Measurements from ENCODE around the gene STAT5B. TPM values are rescaled to one million over a fixed set of nuclear protein-coding genes. Genes with fewer than 3 reads are reported as not detected.
A peak's percentile ranks its signal among the peaks of the same experiment; 100 is the strongest.
"Not testable (repeated sequence)": the region's sequence is repeated elsewhere in the genome, so short reads cannot be mapped to it uniquely, and the experiment has no call there.

Gene STAT5B
- 40.2 TPM for polyA plus RNA-seq (ENCODE audit: insufficient read length)

- DNase-seq (ENCODE audit: low read depth): no peak
These were observed at the start of gene STAT5B for GRCh38 chr17:42276359-42276608. TSS of gene STAT5B (minus strand) at chr17:42276391. CDS start at chr17:42232127, 44,264 bp downstream.

- DNase-seq (ENCODE audit: low read depth): no peak
These were observed 48.8 kb upstream of the STAT5B start for GRCh38 chr17:42325026-42325425.

- no peak for DNase-seq (ENCODE audit: low read depth)
These were observed 47.1 kb upstream of the STAT5B start for GRCh38 chr17:42323268-42323773.

- DNase-seq (ENCODE audit: low read depth): peak; percentile 80
These were observed 46.4 kb upstream of the STAT5B start for GRCh38 chr17:42322382-42323267.

GRCh38 chr17:42321555-42321954, 45.4 kb upstream of the STAT5B start:
- no peak for DNase-seq (ENCODE audit: low read depth)

- not testable (repeated sequence) for DNase-seq (ENCODE audit: low read depth)
These were observed 41.8 kb upstream of the STAT5B start for GRCh38 chr17:42317967-42318366.

- no peak for DNase-seq (ENCODE audit: low read depth)
These were observed 41.2 kb upstream of the STAT5B start for GRCh38 chr17:42317266-42317845.

- DNase-seq (ENCODE audit: low read depth): no peak
These were observed 40.6 kb upstream of the STAT5B start for GRCh38 chr17:42316755-42317154.

- DNase-seq (ENCODE audit: low read depth): no peak
These were observed 39.4 kb upstream of the STAT5B start for GRCh38 chr17:42315402-42316156.

GRCh38 chr17:42313773-42314566, 37.8 kb upstream of the STAT5B start:
- DNase-seq (ENCODE audit: low read depth): no peak

GRCh38 chr17:42313389-42313772, 37.2 kb upstream of the STAT5B start:
- no peak for DNase-seq (ENCODE audit: low read depth)

- no peak for DNase-seq (ENCODE audit: low read depth)
These were observed 36.3 kb upstream of the STAT5B start for GRCh38 chr17:42312285-42313130.

GRCh38 chr17:42312035-42312284, 35.8 kb upstream of the STAT5B start:
- DNase-seq (ENCODE audit: low read depth): no peak

GRCh38 chr17:42311240-42312034, 35.2 kb upstream of the STAT5B start:
- peak; percentile 84 for DNase-seq (ENCODE audit: low read depth)

- no peak for DNase-seq (ENCODE audit: low read depth)
These were observed 34.6 kb upstream of the STAT5B start for GRCh38 chr17:42310787-42311215.

- no peak for DNase-seq (ENCODE audit: low read depth)
These were observed 34.0 kb upstream of the STAT5B start for GRCh38 chr17:42309986-42310786.

GRCh38 chr17:42309142-42309541, 33.0 kb upstream of the STAT5B start:
- no peak for DNase-seq (ENCODE audit: low read depth)

- no peak for DNase-seq (ENCODE audit: low read depth)
These were observed 32.3 kb upstream of the STAT5B start for GRCh38 chr17:42308446-42308845.

- no peak for DNase-seq (ENCODE audit: low read depth)
These were observed 31.3 kb upstream of the STAT5B start for GRCh38 chr17:42307362-42307927.
